ENCODE results near the gene OBP2A. TPM values are rescaled to one million over a fixed set of nuclear protein-coding genes. Genes with fewer than 3 reads are reported as not detected.

OBP2A gene
- total RNA-seq, 1 experiment from 2014 or later: not detected

GRCh38 chr9:135580664-135581380, 34.9 kb downstream of the OBP2A start:
- H3K27ac Mint-ChIP-seq: no peak overlapping the region
- POLR2A ChIA-PET: no interaction called here
- peaks cover 13% of the 10 kb centered on the region for H3K9me3 Mint-ChIP-seq
- TF ChIP-seq ATF1 (CRISPR knock-in tag; IDR thresholded peaks at IDR 0.05) (no peak), ZNF317 (CRISPR knock-in tag; IDR thresholded peaks at IDR 0.05; ENCODE audit: borderline replicate concordance, low read depth) (no peak), TEAD1 (CRISPR knock-in tag; IDR thresholded peaks at IDR 0.05) (no peak), USF1 (CRISPR knock-in tag; IDR thresholded peaks at IDR 0.05) (no peak), HMGXB4 (CRISPR knock-in tag; IDR thresholded peaks at IDR 0.05) (no peak)
- TF ChIP-seq, protein P1, sequence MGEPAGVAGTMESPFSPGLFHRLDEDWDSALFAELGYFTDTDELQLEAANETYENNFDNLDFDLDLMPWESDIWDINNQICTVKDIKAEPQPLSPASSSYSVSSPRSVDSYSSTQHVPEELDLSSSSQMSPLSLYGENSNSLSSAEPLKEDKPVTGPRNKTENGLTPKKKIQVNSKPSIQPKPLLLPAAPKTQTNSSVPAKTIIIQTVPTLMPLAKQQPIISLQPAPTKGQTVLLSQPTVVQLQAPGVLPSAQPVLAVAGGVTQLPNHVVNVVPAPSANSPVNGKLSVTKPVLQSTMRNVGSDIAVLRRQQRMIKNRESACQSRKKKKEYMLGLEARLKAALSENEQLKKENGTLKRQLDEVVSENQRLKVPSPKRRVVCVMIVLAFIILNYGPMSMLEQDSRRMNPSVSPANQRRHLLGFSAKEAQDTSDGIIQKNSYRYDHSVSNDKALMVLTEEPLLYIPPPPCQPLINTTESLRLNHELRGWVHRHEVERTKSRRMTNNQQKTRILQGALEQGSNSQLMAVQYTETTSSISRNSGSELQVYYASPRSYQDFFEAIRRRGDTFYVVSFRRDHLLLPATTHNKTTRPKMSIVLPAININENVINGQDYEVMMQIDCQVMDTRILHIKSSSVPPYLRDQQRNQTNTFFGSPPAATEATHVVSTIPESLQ (CRISPR knock-in tag; IDR thresholded peaks at IDR 0.05): no peak
- H3K4me1 Mint-ChIP-seq: no peaks in the 10 kb centered on the region
- no peak overlapping the region for H3K4me3 Mint-ChIP-seq
- peaks cover 9% of the 10 kb centered on the region; the same call in 1 of the 2 replicates for H3K36me3 Mint-ChIP-seq
- ATAC-seq: no peak
- peaks cover 2% of the 10 kb centered on the region; the same call in 1 of the 2 replicates for H3K27me3 Mint-ChIP-seq (ENCODE audit: low read depth)
- CTCF ChIA-PET: no interaction called here
- DNase-seq (ENCODE audit: low spot score): no peak

GRCh38 chr9:135581636-135582426, 35.9 kb downstream of the OBP2A start:
- peaks cover 13% of the 10 kb centered on the region for H3K9me3 Mint-ChIP-seq
- CTCF ChIA-PET: no interaction called here
- H3K27ac Mint-ChIP-seq: no peak overlapping the region

More at GRCh38 chr9:135581636-135582426, 35.9 kb downstream of the OBP2A start:
- peaks cover 2% of the 10 kb centered on the region; the same call in 1 of the 2 replicates for H3K27me3 Mint-ChIP-seq (ENCODE audit: low read depth)
- no peak overlapping the region for H3K4me3 Mint-ChIP-seq
- POLR2A ChIA-PET: no interaction called here
- peaks cover 9% of the 10 kb centered on the region; the same call in 1 of the 2 replicates for H3K36me3 Mint-ChIP-seq
- TF ChIP-seq FOXJ3 (CRISPR knock-in tag; IDR thresholded peaks at IDR 0.05; ENCODE audit: borderline replicate concordance) (no peak), ZNF232 (CRISPR knock-in tag; IDR thresholded peaks at IDR 0.05) (no peak), PRDM15 (CRISPR knock-in tag; IDR thresholded peaks at IDR 0.05) (no peak), HMGXB4 (CRISPR knock-in tag; IDR thresholded peaks at IDR 0.05) (no peak), JAZF1 (CRISPR knock-in tag; IDR thresholded peaks at IDR 0.05) (no peak), NFATC4 (CRISPR knock-in tag; IDR thresholded peaks at IDR 0.05) (no peak)
- TF ChIP-seq, protein P2, sequence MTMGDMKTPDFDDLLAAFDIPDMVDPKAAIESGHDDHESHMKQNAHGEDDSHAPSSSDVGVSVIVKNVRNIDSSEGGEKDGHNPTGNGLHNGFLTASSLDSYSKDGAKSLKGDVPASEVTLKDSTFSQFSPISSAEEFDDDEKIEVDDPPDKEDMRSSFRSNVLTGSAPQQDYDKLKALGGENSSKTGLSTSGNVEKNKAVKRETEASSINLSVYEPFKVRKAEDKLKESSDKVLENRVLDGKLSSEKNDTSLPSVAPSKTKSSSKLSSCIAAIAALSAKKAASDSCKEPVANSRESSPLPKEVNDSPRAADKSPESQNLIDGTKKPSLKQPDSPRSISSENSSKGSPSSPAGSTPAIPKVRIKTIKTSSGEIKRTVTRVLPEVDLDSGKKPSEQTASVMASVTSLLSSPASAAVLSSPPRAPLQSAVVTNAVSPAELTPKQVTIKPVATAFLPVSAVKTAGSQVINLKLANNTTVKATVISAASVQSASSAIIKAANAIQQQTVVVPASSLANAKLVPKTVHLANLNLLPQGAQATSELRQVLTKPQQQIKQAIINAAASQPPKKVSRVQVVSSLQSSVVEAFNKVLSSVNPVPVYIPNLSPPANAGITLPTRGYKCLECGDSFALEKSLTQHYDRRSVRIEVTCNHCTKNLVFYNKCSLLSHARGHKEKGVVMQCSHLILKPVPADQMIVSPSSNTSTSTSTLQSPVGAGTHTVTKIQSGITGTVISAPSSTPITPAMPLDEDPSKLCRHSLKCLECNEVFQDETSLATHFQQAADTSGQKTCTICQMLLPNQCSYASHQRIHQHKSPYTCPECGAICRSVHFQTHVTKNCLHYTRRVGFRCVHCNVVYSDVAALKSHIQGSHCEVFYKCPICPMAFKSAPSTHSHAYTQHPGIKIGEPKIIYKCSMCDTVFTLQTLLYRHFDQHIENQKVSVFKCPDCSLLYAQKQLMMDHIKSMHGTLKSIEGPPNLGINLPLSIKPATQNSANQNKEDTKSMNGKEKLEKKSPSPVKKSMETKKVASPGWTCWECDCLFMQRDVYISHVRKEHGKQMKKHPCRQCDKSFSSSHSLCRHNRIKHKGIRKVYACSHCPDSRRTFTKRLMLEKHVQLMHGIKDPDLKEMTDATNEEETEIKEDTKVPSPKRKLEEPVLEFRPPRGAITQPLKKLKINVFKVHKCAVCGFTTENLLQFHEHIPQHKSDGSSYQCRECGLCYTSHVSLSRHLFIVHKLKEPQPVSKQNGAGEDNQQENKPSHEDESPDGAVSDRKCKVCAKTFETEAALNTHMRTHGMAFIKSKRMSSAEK (CRISPR knock-in tag; IDR thresholded peaks at IDR 0.05; ENCODE audit: borderline replicate concordance): no peak
- TF ChIP-seq, protein P1 (CRISPR knock-in tag; IDR thresholded peaks at IDR 0.05): no peak
- ATAC-seq (no peak), DNase-seq (ENCODE audit: low spot score) (no peak)
- H3K4me1 Mint-ChIP-seq: no peaks in the 10 kb centered on the region

All from WTC11 (cell line).